ENCODE measurements around the gene ELMO3. TPM values are rescaled to one million over a fixed set of nuclear protein-coding genes. Genes with fewer than 3 reads are reported as not detected.

ELMO3 gene
- total RNA-seq, 1 donor from 2014 or later = 1.7 TPM

DNA sequence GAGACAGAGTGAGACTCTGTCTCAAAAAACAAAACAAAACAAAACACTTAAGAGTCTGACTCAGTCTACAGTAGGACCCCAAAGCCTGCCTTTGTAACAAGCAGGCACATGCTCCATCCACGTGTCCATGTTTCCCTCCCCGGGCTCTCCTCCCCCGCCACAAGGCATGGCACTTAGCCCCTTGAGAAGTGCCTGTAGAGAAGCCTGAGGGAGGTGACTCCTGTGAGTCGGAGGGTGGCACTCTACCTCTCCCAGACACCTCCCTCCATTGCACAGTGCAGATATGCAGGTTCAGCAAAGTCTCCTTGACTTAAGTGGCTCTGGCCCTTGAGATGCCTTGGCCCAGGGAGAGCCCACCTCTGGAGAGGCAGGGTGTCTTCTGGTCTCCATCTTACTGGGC, 41.6 kb downstream of the ELMO3 start:
- TF ChIP-seq, protein P1, sequence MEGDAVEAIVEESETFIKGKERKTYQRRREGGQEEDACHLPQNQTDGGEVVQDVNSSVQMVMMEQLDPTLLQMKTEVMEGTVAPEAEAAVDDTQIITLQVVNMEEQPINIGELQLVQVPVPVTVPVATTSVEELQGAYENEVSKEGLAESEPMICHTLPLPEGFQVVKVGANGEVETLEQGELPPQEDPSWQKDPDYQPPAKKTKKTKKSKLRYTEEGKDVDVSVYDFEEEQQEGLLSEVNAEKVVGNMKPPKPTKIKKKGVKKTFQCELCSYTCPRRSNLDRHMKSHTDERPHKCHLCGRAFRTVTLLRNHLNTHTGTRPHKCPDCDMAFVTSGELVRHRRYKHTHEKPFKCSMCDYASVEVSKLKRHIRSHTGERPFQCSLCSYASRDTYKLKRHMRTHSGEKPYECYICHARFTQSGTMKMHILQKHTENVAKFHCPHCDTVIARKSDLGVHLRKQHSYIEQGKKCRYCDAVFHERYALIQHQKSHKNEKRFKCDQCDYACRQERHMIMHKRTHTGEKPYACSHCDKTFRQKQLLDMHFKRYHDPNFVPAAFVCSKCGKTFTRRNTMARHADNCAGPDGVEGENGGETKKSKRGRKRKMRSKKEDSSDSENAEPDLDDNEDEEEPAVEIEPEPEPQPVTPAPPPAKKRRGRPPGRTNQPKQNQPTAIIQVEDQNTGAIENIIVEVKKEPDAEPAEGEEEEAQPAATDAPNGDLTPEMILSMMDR (IDR thresholded peaks at IDR 0.05) = no peak
- Mint-ChIP-seq H3K27me3 (ENCODE audit: unreplicated experiment) (no peaks in the 10 kb centered on the region), H3K4me1 (ENCODE audit: unreplicated experiment) (peaks cover 51% of the 10 kb centered on the region), H3K9me3 (ENCODE audit: unreplicated experiment) (no peaks in the 10 kb centered on the region), H3K36me3 (ENCODE audit: unreplicated experiment) (peaks cover 22% of the 10 kb centered on the region), H3K4me3 (ENCODE audit: unreplicated experiment) (no peak overlapping the region), H3K27ac (ENCODE audit: unreplicated experiment) (peak overlapping the region; percentile 95)
- no peak for DNase-seq (ENCODE audit: extremely low spot score, unreplicated experiment)

DNA sequence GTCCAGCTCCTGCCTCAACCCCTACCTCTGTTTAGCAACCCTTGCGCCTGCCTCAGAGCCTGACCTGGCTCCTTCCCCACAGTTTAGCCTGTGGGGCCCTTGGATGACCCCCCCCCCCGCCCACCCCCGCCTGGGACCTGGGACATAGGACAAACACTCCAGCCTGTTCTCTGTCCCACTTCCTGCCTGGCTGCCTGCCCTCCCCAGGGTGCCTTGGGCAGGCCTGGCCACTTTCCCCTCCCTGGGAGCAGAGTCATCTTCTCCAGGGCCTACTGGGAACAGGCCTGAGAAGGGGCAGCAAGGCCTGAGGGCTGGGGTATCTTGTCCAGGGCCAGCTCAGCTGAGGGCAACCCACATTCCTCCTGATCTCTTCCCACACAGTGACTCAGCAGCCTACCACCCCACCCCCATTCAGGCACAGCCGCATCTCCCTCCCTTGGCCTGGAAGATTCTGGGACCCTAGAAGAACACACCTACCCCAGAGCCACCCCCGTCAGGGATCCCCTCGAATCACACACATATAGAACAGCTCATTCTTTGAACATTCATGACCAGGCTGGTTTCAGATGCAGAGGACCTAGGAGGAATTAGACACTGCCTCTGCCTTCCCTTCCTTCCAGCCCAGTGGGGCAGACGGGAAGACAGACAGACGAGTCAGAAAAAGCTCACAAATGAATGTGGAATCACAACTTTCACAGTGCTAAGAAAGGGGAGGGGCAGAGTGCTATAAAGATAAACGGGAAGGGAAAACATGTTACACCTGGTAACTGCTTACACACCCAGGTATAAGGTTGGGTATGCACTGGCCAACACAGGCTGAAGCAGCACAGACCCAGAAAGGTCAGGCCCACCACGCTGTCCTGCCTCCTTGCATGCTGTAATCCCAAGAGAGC, 42.3 kb downstream of the ELMO3 start:
- H3K4me3 Mint-ChIP-seq (ENCODE audit: unreplicated experiment) = peak overlapping the region; percentile 24
- DNase-seq (ENCODE audit: extremely low spot score, unreplicated experiment) = no peak

DNA sequence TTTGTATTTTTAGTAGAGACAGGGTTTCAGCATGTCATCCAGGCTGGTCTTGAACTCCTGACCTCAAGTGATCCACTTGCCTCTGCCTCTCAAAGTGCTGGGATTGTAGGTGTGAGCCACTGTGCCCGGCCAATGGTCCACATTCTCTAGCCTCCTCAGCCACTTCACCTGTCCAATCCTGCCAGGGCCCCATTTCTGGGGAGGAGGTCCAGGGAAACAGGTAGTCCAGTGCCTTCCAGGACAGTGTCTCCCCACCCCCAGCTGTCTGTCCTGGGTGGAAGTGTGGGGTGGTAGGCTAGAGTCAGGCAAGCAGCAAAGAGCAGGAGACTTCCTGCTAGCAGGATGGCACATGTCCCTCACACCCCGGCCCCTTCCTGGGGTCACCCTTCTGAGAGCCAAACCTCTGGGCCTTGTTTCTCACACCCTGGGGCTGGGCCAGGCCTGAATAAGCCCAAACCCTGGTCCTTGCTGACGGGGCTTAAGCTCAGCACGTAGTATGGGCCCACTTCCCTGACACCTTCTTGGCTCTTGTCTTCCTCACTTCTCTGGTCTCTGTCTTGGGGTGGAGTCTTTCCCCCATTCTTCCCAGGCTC, 43.3 kb downstream of the ELMO3 start:
- no peak overlapping the region for H3K4me3 Mint-ChIP-seq (ENCODE audit: unreplicated experiment)
- H3K27ac Mint-ChIP-seq (ENCODE audit: unreplicated experiment) = peak overlapping the region; percentile 95
- DNase-seq (ENCODE audit: extremely low spot score, unreplicated experiment) = no peak
- H3K4me1 Mint-ChIP-seq (ENCODE audit: unreplicated experiment) = peaks cover 54% of the 10 kb centered on the region
- TF ChIP-seq, protein P1 (IDR thresholded peaks at IDR 0.05) = no peak
- H3K9me3 Mint-ChIP-seq (ENCODE audit: unreplicated experiment) = no peaks in the 10 kb centered on the region
- H3K36me3 Mint-ChIP-seq (ENCODE audit: unreplicated experiment) = peaks cover 14% of the 10 kb centered on the region
- no peaks in the 10 kb centered on the region for H3K27me3 Mint-ChIP-seq (ENCODE audit: unreplicated experiment)

More for the DNA sequence above, 42.3 kb downstream of the ELMO3 start:
- Mint-ChIP-seq H3K27me3 (ENCODE audit: unreplicated experiment) (no peaks in the 10 kb centered on the region), H3K36me3 (ENCODE audit: unreplicated experiment) (peaks cover 19% of the 10 kb centered on the region), H3K4me1 (ENCODE audit: unreplicated experiment) (peaks cover 54% of the 10 kb centered on the region), H3K9me3 (ENCODE audit: unreplicated experiment) (no peaks in the 10 kb centered on the region), H3K27ac (ENCODE audit: unreplicated experiment) (peak overlapping the region; percentile 95)
- TF ChIP-seq, protein P1 (IDR thresholded peaks at IDR 0.05) = no peak

DNA sequence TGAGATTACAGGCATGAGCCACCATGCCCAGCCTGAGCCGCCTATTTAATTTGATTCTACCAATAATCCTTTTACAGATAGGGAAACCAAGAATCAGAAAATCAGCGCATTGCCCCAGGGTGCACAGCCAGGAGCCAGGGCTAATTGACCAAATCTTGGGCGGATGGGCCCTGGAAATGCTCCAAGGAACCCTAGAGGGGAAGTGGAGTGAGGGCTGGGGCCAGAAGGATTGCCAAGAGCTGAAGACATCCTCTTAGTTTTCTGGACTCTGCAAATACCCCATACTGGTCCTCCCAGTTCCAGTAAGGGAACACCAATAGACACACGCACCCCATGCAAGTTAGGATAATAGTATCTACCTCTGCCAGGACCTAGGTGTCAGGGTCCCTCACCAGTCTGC, 44.5 kb downstream of the ELMO3 start:
- peaks cover 63% of the 10 kb centered on the region for H3K4me1 Mint-ChIP-seq (ENCODE audit: unreplicated experiment)

More for the DNA sequence above, 44.5 kb downstream of the ELMO3 start:
- Mint-ChIP-seq H3K9me3 (ENCODE audit: unreplicated experiment) (no peaks in the 10 kb centered on the region), H3K27ac (ENCODE audit: unreplicated experiment) (peak overlapping the region; percentile 95), H3K36me3 (ENCODE audit: unreplicated experiment) (peaks cover 5% of the 10 kb centered on the region), H3K27me3 (ENCODE audit: unreplicated experiment) (no peaks in the 10 kb centered on the region), H3K4me3 (ENCODE audit: unreplicated experiment) (no peak overlapping the region)
- DNase-seq (ENCODE audit: extremely low spot score, unreplicated experiment) = no peak
- TF ChIP-seq, protein P1 (IDR thresholded peaks at IDR 0.05) = no peak

Data from osteocyte (in vitro differentiated cells).